HUES6 (cell line): ENCODE measurements around the gene TUBA1B.
"Not testable (repeated sequence)": the region's sequence is repeated elsewhere in the genome, so short reads cannot be mapped to it uniquely, and the experiment has no call there.

Source experiments
- H3K27ac ChIP-seq: 2 replicates; pipeline ENCODE4 v1.7.0; 2013; ENCODE audit warnings: low read depth, mild to moderate bottlenecking, low read length, inconsistent platforms
- H3K27me3 ChIP-seq: 2 replicates; pipeline ENCODE4 v1.6.1; 2013; ENCODE audit warnings: low read length; ENCODE audit not compliant: control insufficient read depth, insufficient read depth
- H3K36me3 ChIP-seq: 2 replicates; pipeline ENCODE4 v1.6.1; 2013; ENCODE audit warnings: low read length; ENCODE audit not compliant: control insufficient read depth, insufficient read depth
- H3K4me1 ChIP-seq: 2 replicates; pipeline ENCODE4 v1.6.1; 2013; ENCODE audit warnings: low read length; ENCODE audit not compliant: control insufficient read depth, insufficient read depth
- H3K4me3 ChIP-seq: 2 replicates; pipeline ENCODE4 v1.5.1; 2013; ENCODE audit warnings: low read depth, low read length
- H3K9ac ChIP-seq: one replicate; pipeline ENCODE4 v1.6.1; 2013; ENCODE audit warnings: mild to moderate bottlenecking, low read length
- H3K9me3 ChIP-seq: 2 replicates; pipeline ENCODE4 v1.6.1; 2013; ENCODE audit warnings: low read depth, low read length; ENCODE audit not compliant: control insufficient read depth, insufficient read depth

TUBA1B gene

GRCh38 chr12:49131051-49131893 lies at the start of gene TUBA1B:
Gene TUBA1B, minus strand, starts transcription at chr12:49131395. Its CDS starts 95 bp downstream, at chr12:49131300.
- H3K36me3 ChIP-seq: peaks cover 37% of the 10 kb centered on the region
- H3K4me1 ChIP-seq: peaks cover 13% of the 10 kb centered on the region
- H3K27me3 ChIP-seq: no peaks in the 10 kb centered on the region
- H3K9ac ChIP-seq: peak within 1 kb of the TSS; percentile 97
- peak within 1 kb of the TSS; percentile 81 for H3K4me3 ChIP-seq
- H3K27ac ChIP-seq: peak within 1 kb of the TSS; percentile 97
- no peaks in the 10 kb centered on the region for H3K9me3 ChIP-seq

- no peak overlapping the region for H3K9ac ChIP-seq
- H3K4me3 ChIP-seq: no peak overlapping the region
- no peaks in the 10 kb centered on the region for H3K9me3 ChIP-seq
- H3K27me3 ChIP-seq: no peaks in the 10 kb centered on the region
- H3K36me3 ChIP-seq: no peaks in the 10 kb centered on the region
- no peak overlapping the region for H3K27ac ChIP-seq
- H3K4me1 ChIP-seq: no peaks in the 10 kb centered on the region
Measured at GRCh38 chr12:49174218-49174617, 43.0 kb upstream of the TUBA1B start.

- no peak overlapping the region for H3K27ac ChIP-seq
- no peaks in the 10 kb centered on the region for H3K27me3 ChIP-seq
- H3K4me1 ChIP-seq: no peaks in the 10 kb centered on the region
- no peaks in the 10 kb centered on the region for H3K9me3 ChIP-seq
- no peak overlapping the region for H3K4me3 ChIP-seq
- no peak overlapping the region for H3K9ac ChIP-seq
- H3K36me3 ChIP-seq: no peaks in the 10 kb centered on the region
Measured at GRCh38 chr12:49170924-49171323, 39.7 kb upstream of the TUBA1B start.

- Histone ChIP-seq H3K27me3 (no peaks in the 10 kb centered on the region), H3K9ac (no peak overlapping the region), H3K27ac (no peak overlapping the region), H3K4me3 (no peak overlapping the region), H3K9me3 (no peaks in the 10 kb centered on the region), H3K36me3 (no peaks in the 10 kb centered on the region), H3K4me1 (0 out of 2 replicates have a peak, but pooled peaks cover 4% of the 10 kb centered on the region)
Measured at GRCh38 chr12:49165114-49165513, 33.9 kb upstream of the TUBA1B start.

- H3K27ac ChIP-seq: not testable (repeated sequence)
Measured at GRCh38 chr12:49161901-49162300, 30.7 kb upstream of the TUBA1B start.

GRCh38 chr12:49161092-49161795 lies 30.0 kb upstream of the TUBA1B start:
- H3K9ac ChIP-seq: no peak overlapping the region
- H3K36me3 ChIP-seq: no peaks in the 10 kb centered on the region
- H3K9me3 ChIP-seq: no peaks in the 10 kb centered on the region
- no peaks in the 10 kb centered on the region for H3K27me3 ChIP-seq
- 0 out of 2 replicates have a peak, but pooled peaks cover 5% of the 10 kb centered on the region for H3K4me1 ChIP-seq
- no peak overlapping the region for H3K27ac ChIP-seq
- H3K4me3 ChIP-seq: no peak overlapping the region

More at GRCh38 chr12:49161901-49162300, 30.7 kb upstream of the TUBA1B start:
- not testable (repeated sequence) for H3K9me3 ChIP-seq, H3K4me3 ChIP-seq, H3K4me1 ChIP-seq, H3K27me3 ChIP-seq, H3K9ac ChIP-seq, H3K36me3 ChIP-seq

GRCh38 chr12:49160399-49160798 lies 29.2 kb upstream of the TUBA1B start:
- no peak overlapping the region for H3K9ac ChIP-seq
- no peaks in the 10 kb centered on the region for H3K9me3 ChIP-seq
- H3K4me3 ChIP-seq: no peak overlapping the region
- 0 out of 2 replicates have a peak, but pooled peaks cover 5% of the 10 kb centered on the region for H3K4me1 ChIP-seq
- no peaks in the 10 kb centered on the region for H3K36me3 ChIP-seq
- H3K27ac ChIP-seq: no peak overlapping the region
- no peaks in the 10 kb centered on the region for H3K27me3 ChIP-seq

GRCh38 chr12:49154221-49154620 lies 23.0 kb upstream of the TUBA1B start:
- Histone ChIP-seq H3K27ac (no peak overlapping the region), H3K27me3 (no peaks in the 10 kb centered on the region), H3K9me3 (no peaks in the 10 kb centered on the region), H3K4me3 (no peak overlapping the region), H3K36me3 (no peaks in the 10 kb centered on the region), H3K4me1 (no peaks in the 10 kb centered on the region), H3K9ac (no peak overlapping the region)

GRCh38 chr12:49147384-49147783 lies 16.2 kb upstream of the TUBA1B start:
- Histone ChIP-seq H3K27ac (no peak overlapping the region), H3K36me3 (no peaks in the 10 kb centered on the region), H3K27me3 (no peaks in the 10 kb centered on the region), H3K4me3 (no peak overlapping the region), H3K9ac (no peak overlapping the region), H3K9me3 (no peaks in the 10 kb centered on the region), H3K4me1 (no peaks in the 10 kb centered on the region)

GRCh38 chr12:49146406-49146805 lies 15.2 kb upstream of the TUBA1B start:
- Histone ChIP-seq H3K4me1 (no peaks in the 10 kb centered on the region), H3K27ac (no peak overlapping the region), H3K9me3 (no peaks in the 10 kb centered on the region), H3K9ac (no peak overlapping the region), H3K4me3 (no peak overlapping the region), H3K27me3 (no peaks in the 10 kb centered on the region), H3K36me3 (no peaks in the 10 kb centered on the region)

GRCh38 chr12:49144384-49144783 lies 13.2 kb upstream of the TUBA1B start:
- H3K27me3 ChIP-seq: no peaks in the 10 kb centered on the region
- H3K27ac ChIP-seq: no peak overlapping the region
- no peaks in the 10 kb centered on the region for H3K36me3 ChIP-seq
- no peak overlapping the region for H3K4me3 ChIP-seq
- no peaks in the 10 kb centered on the region for H3K9me3 ChIP-seq
- H3K4me1 ChIP-seq: no peaks in the 10 kb centered on the region
- no peak overlapping the region for H3K9ac ChIP-seq
